Mucosa of rectum (tissue), 2 donors: Measurements from ENCODE around the gene FHOD3.

Source experiments
- H3K27ac ChIP-seq, 2 donors: one replicate each; pipeline ENCODE4 v1.7.0; 2013; ENCODE audit warnings: inconsistent platforms in 2 of 2, low read depth in 2 of 2, low read length in 2 of 2
- H3K27me3 ChIP-seq, 2 donors: one replicate each; pipeline ENCODE4 v1.7.0; 2013; ENCODE audit warnings: low read length in 2 of 2; ENCODE audit not compliant: control insufficient read depth in 2 of 2, insufficient read depth in 2 of 2
- H3K36me3 ChIP-seq, 2 donors: one replicate each; pipeline ENCODE4 v1.7.0; 2013; ENCODE audit warnings: low read length in 2 of 2; ENCODE audit not compliant: control insufficient read depth in 2 of 2, insufficient read depth in 2 of 2
- H3K4me1 ChIP-seq, 2 donors: one replicate each; pipeline ENCODE4 v1.7.0; 2013; ENCODE audit warnings: low read length in 2 of 2, mild to moderate bottlenecking in 1 of 2; ENCODE audit not compliant: control insufficient read depth in 2 of 2, insufficient read depth in 2 of 2
- H3K4me3 ChIP-seq, 2 donors: one replicate each; pipeline ENCODE4 v1.7.0; 2013; ENCODE audit warnings: low read length in 2 of 2
- H3K9ac ChIP-seq, 2 donors: one replicate each; pipeline ENCODE4 v1.7.0; 2013; ENCODE audit warnings: low read length in 2 of 2, low read depth in 1 of 2, mild to moderate bottlenecking in 1 of 2
- H3K9me3 ChIP-seq, 2 donors: one replicate each; pipeline ENCODE4 v1.7.0; 2013; ENCODE audit warnings: low read length in 2 of 2; ENCODE audit not compliant: control insufficient read depth in 2 of 2
- donor health status: healthy.
- donor health status: Normal muscosa, but diverticular disease.

The FHOD3 gene

GRCh38 chr18:36693931-36694620 is 396.6 kb downstream of the FHOD3 start:
- Histone ChIP-seq H3K4me1 (no peaks in the 10 kb centered on the region), H3K9me3 (no peaks in the 10 kb centered on the region), H3K36me3 (no peaks in the 10 kb centered on the region), H3K9ac (no peak overlapping the region), H3K27ac (peak overlapping the region in 1 of 2 donors; percentile 32), H3K4me3 (peak overlapping the region in 1 of 2 donors; percentile 16), H3K27me3 (no peaks in the 10 kb centered on the region)

GRCh38 chr18:36695806-36696205 is 398.3 kb downstream of the FHOD3 start:
- no peak overlapping the region for H3K9ac ChIP-seq
- H3K9me3 ChIP-seq: no peaks in the 10 kb centered on the region
- peaks cover 0 to under 1% of the 10 kb centered on the region in 2 donors for H3K27me3 ChIP-seq
- no peaks in the 10 kb centered on the region for H3K36me3 ChIP-seq
- H3K27ac ChIP-seq: no peak overlapping the region
- H3K4me3 ChIP-seq: no peak overlapping the region
- no peaks in the 10 kb centered on the region for H3K4me1 ChIP-seq

- Histone ChIP-seq H3K27me3 (peaks cover 0 to 2% of the 10 kb centered on the region in 2 donors), H3K4me1 (no peaks in the 10 kb centered on the region), H3K36me3 (no peaks in the 10 kb centered on the region), H3K9me3 (no peaks in the 10 kb centered on the region), H3K9ac (no peak overlapping the region), H3K4me3 (no peak overlapping the region), H3K27ac (no peak overlapping the region)
These were observed 400.4 kb downstream of the FHOD3 start for GRCh38 chr18:36697905-36698304.

- H3K9ac ChIP-seq: no peak overlapping the region
- H3K27me3 ChIP-seq: peaks cover 0 to 2% of the 10 kb centered on the region in 2 donors
- H3K4me1 ChIP-seq: no peaks in the 10 kb centered on the region
- H3K4me3 ChIP-seq: no peak overlapping the region
- no peaks in the 10 kb centered on the region for H3K9me3 ChIP-seq
- no peaks in the 10 kb centered on the region for H3K36me3 ChIP-seq
- H3K27ac ChIP-seq: no peak overlapping the region
These were observed 403.4 kb downstream of the FHOD3 start for GRCh38 chr18:36700955-36701354.

- Histone ChIP-seq H3K4me1 (no peaks in the 10 kb centered on the region), H3K27me3 (peaks cover 0 to 2% of the 10 kb centered on the region in 2 donors), H3K9me3 (no peaks in the 10 kb centered on the region), H3K4me3 (no peak overlapping the region), H3K27ac (no peak overlapping the region), H3K9ac (no peak overlapping the region), H3K36me3 (no peaks in the 10 kb centered on the region)
These were observed 405.0 kb downstream of the FHOD3 start for GRCh38 chr18:36702401-36703013.

- Histone ChIP-seq H3K9ac (no peak overlapping the region), H3K27me3 (peaks cover 0 to 2% of the 10 kb centered on the region in 2 donors), H3K4me3 (no peak overlapping the region), H3K9me3 (no peaks in the 10 kb centered on the region), H3K36me3 (no peaks in the 10 kb centered on the region), H3K4me1 (no peaks in the 10 kb centered on the region), H3K27ac (no peak overlapping the region)
These were observed 406.6 kb downstream of the FHOD3 start for GRCh38 chr18:36704156-36704555.

- Histone ChIP-seq H3K27me3 (no peaks in the 10 kb centered on the region), H3K4me3 (no peak overlapping the region), H3K9me3 (no peaks in the 10 kb centered on the region), H3K4me1 (no peaks in the 10 kb centered on the region), H3K9ac (no peak overlapping the region), H3K27ac (no peak overlapping the region), H3K36me3 (no peaks in the 10 kb centered on the region)
These were observed 408.8 kb downstream of the FHOD3 start for GRCh38 chr18:36706134-36706881.

- Histone ChIP-seq H3K27ac (no peak overlapping the region), H3K4me1 (no peaks in the 10 kb centered on the region), H3K36me3 (no peaks in the 10 kb centered on the region), H3K9me3 (no peaks in the 10 kb centered on the region), H3K27me3 (no peaks in the 10 kb centered on the region), H3K9ac (no peak overlapping the region), H3K4me3 (no peak overlapping the region)
These were observed 410.9 kb downstream of the FHOD3 start for GRCh38 chr18:36708366-36708765.

GRCh38 chr18:36709315-36709714 is 411.8 kb downstream of the FHOD3 start:
- Histone ChIP-seq H3K27me3 (no peaks in the 10 kb centered on the region), H3K27ac (no peak overlapping the region), H3K9me3 (no peaks in the 10 kb centered on the region), H3K9ac (no peak overlapping the region), H3K4me1 (no peaks in the 10 kb centered on the region), H3K36me3 (no peaks in the 10 kb centered on the region), H3K4me3 (no peak overlapping the region)

- no peaks in the 10 kb centered on the region for H3K36me3 ChIP-seq
- no peak overlapping the region for H3K9ac ChIP-seq
- no peak overlapping the region for H3K4me3 ChIP-seq
- H3K27me3 ChIP-seq: no peaks in the 10 kb centered on the region
- no peak overlapping the region for H3K27ac ChIP-seq
- no peaks in the 10 kb centered on the region for H3K9me3 ChIP-seq
- H3K4me1 ChIP-seq: no peaks in the 10 kb centered on the region
These were observed 413.7 kb downstream of the FHOD3 start for GRCh38 chr18:36711014-36711725.
